HUES48 (cell line): Measurements from ENCODE around the gene CABP2.
A peak's percentile ranks its signal among the peaks of the same experiment; 100 is the strongest.
"Not testable (repeated sequence)": the region's sequence is repeated elsewhere in the genome, so short reads cannot be mapped to it uniquely, and the experiment has no call there.

ENCODE experiments used
- H3K27ac ChIP-seq: one replicate; pipeline ENCODE4 v1.7.0; 2013; ENCODE audit warnings: low read depth, low read length, inconsistent platforms
- H3K27me3 ChIP-seq: 2 replicates; pipeline ENCODE4 v1.6.1; 2013; ENCODE audit warnings: mild to moderate bottlenecking, low read length; ENCODE audit not compliant: control insufficient read depth, insufficient read depth
- H3K36me3 ChIP-seq: 2 replicates; pipeline ENCODE4 v1.6.1; 2013; ENCODE audit warnings: low read length; ENCODE audit not compliant: control insufficient read depth, insufficient read depth
- H3K4me1 ChIP-seq: 2 replicates; pipeline ENCODE4 v1.6.1; 2013; ENCODE audit warnings: mild to moderate bottlenecking, low read length; ENCODE audit not compliant: control insufficient read depth, insufficient read depth
- H3K4me3 ChIP-seq: 2 replicates; pipeline ENCODE4 v1.5.1; 2013; ENCODE audit warnings: mild to moderate bottlenecking, low read depth, low read length
- H3K9ac ChIP-seq: 2 replicates; pipeline ENCODE4 v1.6.1; 2013; ENCODE audit warnings: mild to moderate bottlenecking, low read depth, low read length, moderate library complexity
- H3K9me3 ChIP-seq: 2 replicates; pipeline ENCODE4 v1.6.1; 2013; ENCODE audit warnings: low read length; ENCODE audit not compliant: control insufficient read depth, insufficient read depth

CABP2 gene

DNA sequence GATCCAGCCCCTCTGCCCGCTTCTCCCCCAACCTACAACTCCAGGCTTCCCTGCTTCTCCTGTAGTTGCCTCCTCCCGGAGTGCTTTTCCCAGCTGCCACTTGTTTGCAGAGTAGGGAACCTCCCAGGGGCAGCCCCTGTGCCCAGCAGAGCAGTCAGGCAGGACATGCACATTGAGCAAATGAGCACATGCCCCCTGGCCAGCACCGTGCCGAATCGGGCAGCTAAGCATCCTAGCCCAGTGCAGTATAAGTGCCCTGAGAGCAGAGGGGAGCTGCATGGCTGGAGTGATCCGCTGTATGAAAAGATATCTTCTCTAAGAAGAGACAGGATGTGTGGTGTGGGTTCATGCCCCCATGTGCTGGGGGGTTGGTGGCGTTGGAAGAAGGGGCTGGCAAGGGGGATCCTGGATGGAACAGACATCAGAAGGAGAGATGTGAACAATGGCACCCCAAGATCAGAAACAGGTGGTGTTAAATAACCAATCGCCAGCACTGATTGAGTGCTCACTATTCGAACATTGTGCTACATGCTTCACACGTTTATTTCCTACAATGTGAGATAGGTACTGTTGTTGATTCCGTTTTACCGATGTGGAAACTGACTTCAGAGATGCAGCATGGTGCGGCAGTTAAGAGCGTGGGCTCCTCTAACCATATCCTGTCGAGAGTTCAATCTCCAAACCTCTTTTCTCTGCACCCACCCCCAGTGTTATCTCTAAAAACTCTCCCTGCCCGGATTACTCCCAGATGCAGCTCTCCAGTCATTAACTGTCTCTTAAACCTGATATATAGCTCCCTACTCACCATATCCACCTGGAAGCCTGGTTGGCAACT lies 39.2 kb downstream of the CABP2 start:
- no peaks in the 10 kb centered on the region for H3K9me3 ChIP-seq
- no peak overlapping the region for H3K4me3 ChIP-seq
- H3K36me3 ChIP-seq, result peaks cover 3% of the 10 kb centered on the region; the same call in 1 of the 2 replicates
- H3K4me1 ChIP-seq, result no peaks in the 10 kb centered on the region; the same call in 1 of the 2 replicates
- H3K27ac ChIP-seq, result no peak overlapping the region
- H3K9ac ChIP-seq, result no peak overlapping the region
- H3K27me3 ChIP-seq, result peaks cover 8% of the 10 kb centered on the region

DNA sequence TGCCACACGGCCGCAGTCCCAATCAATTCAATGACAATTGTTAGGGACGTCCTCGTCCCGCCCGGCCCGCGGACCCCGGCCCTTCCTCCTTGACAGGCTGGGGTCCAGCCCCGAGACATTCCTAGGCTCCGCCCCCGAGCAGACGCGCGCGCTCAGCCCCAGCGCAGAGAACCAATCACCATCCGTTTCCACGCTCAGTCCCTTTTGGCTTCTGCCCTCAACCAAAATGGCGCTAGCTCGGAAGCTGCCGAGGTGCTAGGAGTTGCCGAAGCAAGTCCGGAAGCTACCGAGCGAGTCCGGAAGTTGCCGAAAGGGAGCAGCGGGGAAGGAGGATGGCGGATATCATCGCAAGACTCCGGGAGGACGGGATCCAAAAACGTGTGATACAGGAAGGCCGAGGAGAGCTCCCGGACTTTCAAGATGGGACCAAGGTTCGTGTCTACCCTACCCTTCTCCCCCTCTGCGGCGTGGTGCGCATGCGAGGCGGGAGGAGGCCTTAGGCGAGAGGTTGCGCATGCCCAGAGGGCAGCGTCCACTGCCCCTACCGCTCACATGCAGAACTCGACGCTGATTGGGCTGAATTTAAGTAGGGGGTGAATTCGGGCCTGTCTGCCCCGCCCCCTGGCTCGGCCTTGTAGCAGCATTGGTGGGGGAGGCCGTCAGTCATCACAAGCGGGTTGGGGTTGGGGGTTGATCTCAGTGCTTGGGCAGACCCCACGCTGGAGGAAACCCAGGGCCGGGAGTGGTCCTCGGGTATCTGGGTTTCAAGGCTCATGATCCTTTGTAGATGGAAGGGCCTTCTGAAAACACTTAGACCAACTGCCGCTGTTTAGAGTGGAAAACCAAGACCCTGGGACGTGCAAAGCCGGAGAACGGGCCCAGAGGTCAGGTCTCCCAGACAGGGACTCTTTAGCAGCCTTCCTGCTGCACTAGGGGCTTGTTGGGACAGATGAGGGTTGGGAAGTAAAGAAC lies 40.1 kb downstream of the CABP2 start, which contains the start of gene AIP:
Gene AIP (plus strand): TSS at position 200 of the 972 bp plus-strand sequence. CDS start 133 bp downstream, at position 333.
- H3K27me3 ChIP-seq, result peaks cover 8% of the 10 kb centered on the region
- H3K4me1 ChIP-seq, result no peaks in the 10 kb centered on the region; the same call in 1 of the 2 replicates
- peak within 1 kb of the TSS; percentile 56 for H3K27ac ChIP-seq
- peak within 1 kb of the TSS; percentile 70 for H3K9ac ChIP-seq
- H3K9me3 ChIP-seq, result no peaks in the 10 kb centered on the region
- peak within 1 kb of the TSS; percentile 63 for H3K4me3 ChIP-seq
- H3K36me3 ChIP-seq, result peaks cover 3% of the 10 kb centered on the region; the same call in 1 of the 2 replicates

DNA sequence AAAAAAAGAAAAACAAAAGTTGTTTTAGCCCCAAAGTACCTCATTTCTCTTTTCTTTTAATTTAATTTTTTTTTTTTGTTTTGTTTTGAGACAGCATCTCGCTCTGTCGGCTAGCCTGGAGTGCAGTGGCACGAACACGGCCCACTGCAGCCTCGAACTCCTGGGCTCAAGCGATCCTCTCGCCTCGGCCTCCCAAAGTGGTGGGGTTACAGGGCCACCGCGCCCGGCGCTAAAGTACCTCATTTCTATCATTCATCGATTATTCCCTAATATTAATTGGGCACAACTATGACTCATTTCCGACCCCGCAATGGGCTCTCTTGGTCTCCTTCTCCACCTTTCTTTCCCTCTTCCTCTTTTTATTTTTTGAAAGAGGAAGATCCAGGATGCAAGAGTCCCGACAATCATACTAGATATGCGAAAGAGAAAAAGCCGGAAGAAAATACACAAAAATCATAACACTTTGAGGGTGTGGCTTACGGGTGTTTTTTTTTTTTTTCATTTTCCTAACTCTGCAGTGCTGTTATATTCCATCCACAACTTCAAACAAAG lies 40.9 kb downstream of the CABP2 start:
- Histone ChIP-seq H3K9me3 (no peaks in the 10 kb centered on the region), H3K4me3 (peak overlapping the region; percentile 63), H3K27ac (no peak overlapping the region), H3K36me3 (no peaks in the 10 kb centered on the region), H3K4me1 (no peaks in the 10 kb centered on the region; the same call in 1 of the 2 replicates), H3K9ac (no peak overlapping the region), H3K27me3 (peaks cover 8% of the 10 kb centered on the region)

DNA sequence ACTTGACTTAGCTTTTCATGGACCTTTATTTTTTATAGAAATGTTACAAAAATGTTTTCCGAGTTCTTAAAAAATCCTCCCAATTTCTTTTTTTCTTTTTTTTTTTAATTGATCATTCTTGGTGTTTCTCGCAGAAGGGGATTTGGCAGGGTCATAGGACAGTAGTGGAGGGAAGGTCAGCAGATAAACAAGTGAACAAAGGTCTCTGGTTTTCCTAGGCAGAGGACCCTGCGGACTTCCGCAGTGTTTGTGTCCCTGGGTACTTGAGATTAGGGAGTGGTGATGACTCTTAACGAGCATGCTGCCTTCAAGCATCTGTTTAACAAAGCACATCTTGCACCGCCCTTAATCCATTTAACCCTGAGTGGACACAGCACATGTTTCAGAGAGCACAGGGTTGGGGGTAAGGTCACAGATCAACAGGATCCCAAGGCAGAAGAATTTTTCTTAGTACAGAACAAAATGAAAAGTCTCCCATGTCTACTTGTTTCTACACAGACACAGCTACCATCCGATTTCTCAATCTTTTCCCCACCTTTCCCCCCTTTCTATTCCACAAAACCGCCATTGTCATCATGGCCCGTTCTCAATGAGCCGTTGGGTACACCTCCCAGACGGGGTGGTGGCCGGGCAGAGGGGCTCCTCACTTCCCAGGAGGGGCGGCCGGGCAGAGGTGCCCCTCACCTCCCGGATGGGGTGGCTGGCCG lies 45.7 kb downstream of the CABP2 start:
- H3K9me3 ChIP-seq, H3K4me1 ChIP-seq, H3K9ac ChIP-seq, H3K27ac ChIP-seq, H3K36me3 ChIP-seq, H3K27me3 ChIP-seq, H3K4me3 ChIP-seq: not testable (repeated sequence)

DNA sequence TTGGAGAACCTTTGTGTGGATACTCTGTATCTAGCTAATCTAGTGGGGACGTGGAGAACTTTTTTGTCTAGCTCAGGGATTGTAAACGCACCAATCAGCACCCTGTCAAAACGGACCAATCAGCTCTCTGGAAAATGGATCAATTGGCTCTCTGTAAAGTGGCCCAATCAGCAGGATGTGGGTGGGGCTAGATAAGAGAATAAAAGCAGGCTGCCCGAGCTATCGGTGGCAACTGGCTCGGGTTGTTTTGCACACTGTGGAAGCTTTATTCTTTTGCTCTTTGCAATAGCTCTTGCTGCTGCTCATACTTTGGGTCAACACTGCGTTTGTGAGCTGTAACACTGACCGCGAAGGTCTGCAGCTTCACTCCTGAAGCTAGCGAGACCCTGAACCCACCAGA lies 46.6 kb downstream of the CABP2 start:
- H3K27ac ChIP-seq, H3K4me1 ChIP-seq, H3K4me3 ChIP-seq, H3K36me3 ChIP-seq, H3K9ac ChIP-seq, H3K9me3 ChIP-seq, H3K27me3 ChIP-seq: not testable (repeated sequence)

DNA sequence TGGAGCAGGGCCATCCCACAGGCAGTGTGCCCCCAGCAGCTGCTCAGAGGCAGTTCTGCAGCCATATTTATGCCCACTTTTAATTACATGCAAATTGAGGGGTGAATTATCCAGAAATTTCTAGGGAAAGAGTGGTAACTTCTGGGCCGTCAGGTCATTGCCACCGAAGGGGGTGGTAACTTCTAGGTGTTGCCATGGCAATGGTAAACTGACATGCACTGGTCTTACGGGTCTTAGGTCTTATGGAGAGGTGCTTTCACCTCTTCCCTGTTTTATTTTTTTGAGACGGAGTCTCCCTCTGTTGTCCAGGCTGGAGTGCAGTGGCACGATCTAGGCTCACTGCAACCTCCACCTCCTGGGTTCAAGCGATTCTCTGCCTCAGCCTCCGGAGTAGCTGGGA lies 50.4 kb downstream of the CABP2 start:
- Histone ChIP-seq H3K9ac (no peak overlapping the region), H3K4me3 (no peak overlapping the region), H3K9me3 (no peaks in the 10 kb centered on the region), H3K4me1 (0 out of 2 replicates have a peak, but pooled peaks cover 6% of the 10 kb centered on the region), H3K27me3 (no peaks in the 10 kb centered on the region), H3K27ac (no peak overlapping the region), H3K36me3 (no peaks in the 10 kb centered on the region)

DNA sequence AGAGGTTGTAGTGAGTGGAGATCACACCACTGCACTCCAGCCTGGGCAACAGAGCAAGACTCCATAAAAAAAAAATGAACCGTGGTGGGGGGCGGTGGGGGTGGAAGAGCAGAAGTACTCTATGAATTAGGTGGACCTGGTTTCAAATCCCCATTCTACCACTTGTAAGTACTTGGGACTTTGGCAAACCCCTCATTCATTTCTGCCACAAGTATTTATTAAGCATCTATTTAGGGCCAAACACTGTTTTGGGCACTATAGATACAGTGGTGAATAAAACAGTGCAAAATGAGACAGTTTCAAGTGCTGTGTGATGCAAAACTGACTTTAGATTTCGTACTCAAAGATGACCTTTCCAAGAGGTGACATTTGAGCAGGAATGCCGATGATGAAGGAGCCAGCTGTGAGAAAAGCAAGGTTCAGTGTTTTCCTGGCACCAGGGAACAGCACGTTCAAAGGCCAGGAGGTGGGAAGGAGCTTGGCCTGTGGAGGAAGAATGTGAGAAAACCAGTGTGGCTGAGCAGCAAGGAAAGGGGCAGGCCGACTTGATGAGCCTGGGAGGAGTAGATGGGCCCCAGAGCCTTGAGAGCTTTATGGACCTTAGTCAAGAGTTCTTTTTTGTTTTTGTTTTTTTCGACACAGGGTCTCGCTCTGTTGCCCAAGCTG lies 52.8 kb downstream of the CABP2 start:
- Histone ChIP-seq H3K9me3 (no peaks in the 10 kb centered on the region), H3K9ac (no peak overlapping the region), H3K4me1 (peaks cover 7% of the 10 kb centered on the region; the same call in 1 of the 2 replicates), H3K27ac (no peak overlapping the region), H3K36me3 (0 out of 2 replicates have a peak, but pooled peaks cover 4% of the 10 kb centered on the region), H3K4me3 (no peak overlapping the region), H3K27me3 (no peaks in the 10 kb centered on the region)

DNA sequence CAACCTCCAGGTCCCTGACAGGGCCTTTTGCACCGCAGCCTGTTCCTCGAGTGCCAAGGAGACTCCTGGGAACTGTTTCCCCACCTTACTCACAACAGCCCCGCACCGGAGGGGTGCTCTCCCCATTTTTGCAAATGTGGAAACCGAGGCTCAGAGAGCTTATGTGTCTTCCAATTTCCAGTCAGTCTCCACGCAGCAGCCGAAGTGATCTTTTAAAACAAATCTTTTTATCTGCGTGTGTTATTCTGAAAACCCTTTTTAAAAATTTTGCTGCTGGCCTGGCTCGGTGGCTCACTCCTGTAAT lies 53.8 kb downstream of the CABP2 start:
- H3K9me3 ChIP-seq, result no peaks in the 10 kb centered on the region
- no peaks in the 10 kb centered on the region for H3K27me3 ChIP-seq
- 0 out of 2 replicates have a peak overlapping the region, but pooled peaks have one; percentile 41 for H3K9ac ChIP-seq
- peak overlapping the region; percentile 70 for H3K4me3 ChIP-seq
- H3K36me3 ChIP-seq, result 0 out of 2 replicates have a peak, but pooled peaks cover 4% of the 10 kb centered on the region
- peak overlapping the region; percentile 8 for H3K27ac ChIP-seq
- H3K4me1 ChIP-seq, result peaks cover 11% of the 10 kb centered on the region; the same call in 1 of the 2 replicates
